DND-41 (cell line): ENCODE data around the gene GPR156.
"Not testable (repeated sequence)": the region's sequence is repeated elsewhere in the genome, so short reads cannot be mapped to it uniquely, and the experiment has no call there.

ENCODE experiments used
- CTCF ChIP-seq: IDR thresholded peaks from 2 replicates; pipeline ENCODE4 v1.5.1; 2012; ENCODE audit warnings: borderline replicate concordance, low read length, moderate library complexity, mild to moderate bottlenecking; ENCODE audit not compliant: poor library complexity, severe bottlenecking; ENCODE audit errors: extremely low read depth
- EZH2 ChIP-seq: IDR thresholded peaks from 3 replicates; pipeline ENCODE4 v1.6.1; 2012; ENCODE audit warnings: borderline replicate concordance, low read depth, mild to moderate bottlenecking, moderate library complexity, low read length, inconsistent platforms; ENCODE audit not compliant: severe bottlenecking

DNA sequence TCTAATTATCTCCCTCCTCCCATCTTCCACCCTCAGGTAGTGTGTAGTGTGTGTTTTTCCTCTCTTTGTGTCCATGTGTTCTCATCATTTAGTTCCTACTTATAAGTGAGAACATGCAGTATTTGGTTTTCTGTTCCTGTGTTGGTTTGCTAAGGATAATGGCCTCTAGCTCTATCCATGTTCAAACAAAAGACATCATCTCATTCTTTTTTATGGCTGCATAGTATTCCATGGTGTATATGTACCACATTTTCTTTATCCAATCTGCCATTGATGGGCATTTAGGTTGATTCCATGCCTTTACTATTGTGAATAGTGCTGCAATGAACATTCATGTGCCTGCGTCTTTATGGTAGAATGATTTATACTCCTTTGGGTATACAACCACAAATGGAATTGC lies 68.4 kb downstream of the GPR156 start:
- TF ChIP-seq EZH2, CTCF: not testable (repeated sequence)
